Inferior parietal cortex (tissue), 1 donor: ENCODE results near the gene KNG1.
"Not testable (repeated sequence)": the region's sequence is repeated elsewhere in the genome, so short reads cannot be mapped to it uniquely, and the experiment has no call there.

Experiments used
- DNase-seq: peaks from one replicate; pipeline ENCODE4 v3.0.0-alpha.2; 2016; ENCODE audit errors: extremely low spot score

Gene KNG1

DNA sequence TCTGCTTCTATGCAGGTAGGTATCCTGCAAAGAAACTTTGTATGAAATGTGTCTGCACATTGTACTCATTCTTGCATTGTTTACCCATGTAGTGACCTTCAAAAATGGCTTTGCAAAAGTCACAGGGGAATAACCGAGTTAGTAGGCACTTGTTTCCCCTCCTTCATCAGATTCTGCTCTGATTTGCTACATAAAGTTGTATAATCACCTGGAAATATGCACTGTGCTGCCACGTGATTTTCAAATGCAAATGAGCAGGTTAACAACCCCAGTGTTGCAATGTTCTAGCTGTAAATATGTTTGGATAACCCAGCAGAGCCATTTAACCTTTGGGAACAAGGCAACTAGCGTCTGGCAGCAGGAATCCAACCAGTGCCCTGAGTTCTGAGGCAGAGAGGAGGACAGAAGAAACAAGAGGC lies at the start of gene KNG1:
Gene KNG1, plus strand, starts transcription at position 321 of the 419 bp plus-strand sequence. CDS start 184 bp downstream, outside the sequence.
- no peak for DNase-seq

DNA sequence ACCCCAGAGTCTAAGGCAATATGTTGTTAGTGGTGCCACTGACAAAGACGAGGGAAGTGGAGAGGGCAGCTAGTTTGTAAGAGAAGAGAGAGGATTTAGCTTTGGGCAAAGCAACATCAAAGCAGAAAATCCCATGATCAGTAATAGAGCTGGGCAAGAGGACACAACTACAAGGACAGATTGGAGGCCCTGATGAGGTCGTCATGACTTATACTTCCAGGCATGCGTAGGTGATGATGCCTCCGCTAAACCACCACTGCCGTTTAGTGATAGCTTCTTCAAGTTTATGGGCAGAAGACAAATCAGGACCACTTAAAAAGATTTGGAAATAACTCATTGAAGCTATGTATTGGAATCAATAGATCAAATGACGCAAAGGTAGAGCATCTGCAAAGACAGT lies 48.7 kb upstream of the KNG1 start:
- no peak for DNase-seq

DNA sequence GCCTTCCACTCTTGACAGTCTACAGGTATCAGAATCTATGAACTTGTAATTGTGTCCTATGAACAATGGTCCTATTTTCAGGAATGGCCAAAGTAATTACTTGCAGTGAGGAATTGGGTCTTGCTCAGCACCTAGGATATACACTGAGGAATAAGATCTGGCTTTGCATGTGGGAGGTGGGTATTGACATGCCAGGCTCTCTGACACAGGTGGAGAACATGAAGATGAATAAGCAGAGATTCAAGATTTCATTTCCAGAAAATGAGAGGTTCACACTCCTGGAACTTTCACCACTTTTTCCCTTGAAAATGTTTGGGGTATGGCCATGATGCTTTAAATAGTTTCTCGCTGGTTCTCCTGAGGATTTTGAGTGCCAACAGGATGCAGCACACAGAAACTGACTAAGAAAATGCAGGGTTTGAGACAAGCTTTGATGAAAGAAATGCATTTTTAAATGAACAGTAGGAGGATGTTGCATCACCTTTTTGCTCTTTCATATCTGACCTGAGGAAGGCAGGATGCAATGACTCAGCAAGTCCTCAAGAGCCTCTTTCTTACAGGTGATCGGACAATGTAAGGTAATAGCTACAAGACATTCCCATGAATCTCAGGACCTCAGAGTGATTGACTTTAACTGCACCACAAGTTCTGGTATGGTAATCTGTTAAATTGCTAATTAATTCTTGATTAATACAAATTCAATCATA lies 47.6 kb upstream of the KNG1 start:
- no peak for DNase-seq

DNA sequence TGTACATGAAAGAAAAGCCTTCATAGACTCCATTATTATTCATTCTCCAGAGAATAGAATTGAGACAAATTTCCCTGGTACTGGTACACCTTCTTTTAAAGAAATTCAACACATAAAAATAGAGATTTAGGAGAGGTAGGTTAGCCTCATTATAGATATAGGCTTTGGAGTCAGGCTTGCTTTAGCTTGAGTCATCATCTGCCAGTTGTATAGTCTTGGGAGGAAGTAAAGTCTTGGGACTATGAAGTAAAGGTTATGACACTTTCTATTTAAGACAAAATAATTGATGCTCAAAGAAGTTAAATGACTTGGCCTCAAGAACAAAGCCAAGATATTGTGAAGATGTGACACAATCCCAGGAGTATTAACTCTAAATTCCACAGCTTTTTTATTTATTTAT lies 47.0 kb upstream of the KNG1 start:
- no peak for DNase-seq

DNA sequence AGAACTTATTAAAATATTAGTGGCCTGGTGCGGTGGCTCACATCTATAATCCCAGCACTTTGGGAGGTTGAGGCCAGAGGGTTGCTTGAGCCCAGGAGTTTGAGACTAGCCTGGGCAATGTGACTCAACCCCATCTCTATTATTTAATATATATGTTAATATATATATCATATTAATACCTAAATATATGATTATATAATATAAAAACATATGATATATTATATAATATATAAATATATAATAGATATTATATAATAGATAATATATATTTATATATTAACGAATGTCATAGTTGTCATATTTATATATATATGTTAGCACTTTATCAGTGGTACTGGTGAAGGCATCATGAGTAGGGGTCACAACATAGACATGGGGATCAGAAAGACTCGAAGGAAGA lies 46.1 kb upstream of the KNG1 start:
- DNase-seq = no peak

DNA sequence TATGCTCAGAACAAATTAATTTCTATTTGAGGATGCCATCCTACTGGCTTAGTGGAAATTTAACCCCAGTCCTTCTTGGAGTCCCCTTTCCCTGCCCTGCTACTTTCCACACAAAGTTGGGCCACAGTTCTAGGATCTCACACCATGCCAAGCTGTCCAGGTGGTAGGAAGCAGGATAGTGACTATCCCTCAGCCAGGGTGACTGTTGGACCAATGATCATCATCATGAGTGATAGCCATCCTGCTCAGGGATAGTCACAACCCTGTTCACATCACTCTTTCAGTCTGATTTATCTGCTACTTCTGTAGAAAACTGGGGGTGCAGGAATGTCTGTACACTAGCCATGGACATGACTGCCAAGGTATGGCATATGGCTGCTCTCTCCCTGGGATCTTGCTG lies 38.6 kb upstream of the KNG1 start:
- no peak for DNase-seq

DNA sequence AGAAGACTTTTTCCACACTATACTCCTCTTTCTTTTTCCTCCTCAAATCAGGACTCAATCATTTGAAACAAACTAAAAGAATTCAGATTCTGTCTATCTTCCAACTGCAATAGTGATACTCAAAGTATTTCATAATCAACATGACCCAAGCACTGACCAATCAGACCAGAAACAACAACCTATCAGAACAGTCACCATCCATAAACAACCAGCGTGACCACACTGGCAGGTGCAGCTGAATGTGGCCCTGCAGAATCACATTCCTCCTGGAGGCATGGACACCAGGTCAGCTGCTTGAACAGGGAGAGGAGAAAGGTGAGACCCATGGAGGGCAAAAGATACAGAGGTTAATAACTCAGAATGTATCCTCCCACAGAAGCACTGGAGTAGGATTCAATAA lies 38.0 kb upstream of the KNG1 start:
- no peak for DNase-seq

DNA sequence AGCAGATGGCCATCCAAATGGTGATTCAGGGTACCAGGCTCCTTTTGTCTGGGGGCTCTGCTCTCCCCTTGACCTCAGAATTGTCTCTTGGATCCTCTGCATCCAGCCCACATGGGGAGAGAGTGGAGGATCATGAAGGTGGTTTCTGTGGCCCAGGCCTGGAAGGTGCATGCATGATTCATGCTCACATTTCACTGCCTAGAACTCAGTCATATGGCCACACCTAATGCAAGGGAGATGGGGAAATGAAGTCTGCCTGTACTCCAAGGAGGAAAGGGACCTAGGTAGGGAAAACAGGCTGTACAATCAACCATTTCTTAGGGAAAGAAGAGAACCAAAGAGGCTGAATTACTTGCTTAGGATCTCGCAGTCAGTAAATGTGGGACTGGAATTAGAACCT lies 36.3 kb upstream of the KNG1 start:
- no peak for DNase-seq

DNA sequence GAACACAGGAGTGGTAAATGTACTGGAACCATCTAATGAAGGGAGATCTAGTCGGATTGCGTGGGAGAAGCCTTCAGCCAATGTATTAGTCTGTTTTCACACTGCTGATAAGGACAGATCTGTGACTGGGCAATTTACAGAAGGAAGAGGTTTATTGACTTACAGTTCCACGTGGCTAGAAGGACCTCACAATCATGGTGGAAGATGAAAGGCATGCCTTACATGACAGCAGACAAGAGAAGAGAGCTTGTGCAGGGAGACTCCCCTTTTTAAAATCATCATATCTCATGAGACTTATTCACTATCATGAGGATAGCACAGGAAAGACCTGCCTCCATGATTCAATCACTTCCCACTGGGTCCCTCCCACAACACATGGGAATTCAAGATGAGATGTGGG lies 34.3 kb upstream of the KNG1 start:
- DNase-seq = no peak

DNA sequence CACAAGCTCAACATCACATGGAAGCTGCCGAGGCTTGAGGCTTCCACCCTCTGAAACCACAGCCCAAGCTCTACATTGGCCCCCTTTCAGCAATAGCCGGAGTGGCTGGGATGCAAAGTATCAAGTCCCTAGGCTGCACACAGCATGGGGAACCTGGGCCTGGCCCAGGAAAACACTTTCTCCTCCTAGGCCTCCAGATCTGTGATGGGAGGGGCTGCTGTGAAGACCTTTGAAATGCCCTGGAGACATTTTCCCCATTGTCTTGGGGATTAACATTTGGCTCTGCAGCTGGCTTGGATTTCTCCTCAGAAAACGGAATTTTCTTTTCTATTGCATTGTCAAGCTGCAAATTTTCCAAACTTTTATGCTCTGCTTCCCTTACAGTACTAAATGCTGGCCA lies 33.2 kb upstream of the KNG1 start:
- no peak for DNase-seq

DNA sequence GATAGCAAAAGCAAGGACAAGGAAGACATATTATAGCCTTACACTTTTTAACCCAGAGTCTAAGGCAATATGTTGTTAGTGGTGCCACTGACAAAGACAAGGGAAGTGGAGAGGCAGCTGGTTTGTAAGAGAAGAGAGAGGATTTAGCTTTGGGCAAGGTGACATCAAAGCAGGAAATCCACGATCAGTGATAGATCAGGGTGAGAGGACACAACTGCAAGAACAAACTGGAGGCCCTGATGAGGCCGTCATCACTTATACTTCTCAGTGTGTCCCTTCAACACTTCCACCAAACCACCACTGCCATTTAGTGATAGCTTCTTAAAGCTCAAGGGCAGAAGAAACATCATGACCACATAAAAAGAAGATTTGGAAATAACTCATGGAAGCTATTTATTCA lies 30.7 kb upstream of the KNG1 start:
- not testable (repeated sequence) for DNase-seq

DNA sequence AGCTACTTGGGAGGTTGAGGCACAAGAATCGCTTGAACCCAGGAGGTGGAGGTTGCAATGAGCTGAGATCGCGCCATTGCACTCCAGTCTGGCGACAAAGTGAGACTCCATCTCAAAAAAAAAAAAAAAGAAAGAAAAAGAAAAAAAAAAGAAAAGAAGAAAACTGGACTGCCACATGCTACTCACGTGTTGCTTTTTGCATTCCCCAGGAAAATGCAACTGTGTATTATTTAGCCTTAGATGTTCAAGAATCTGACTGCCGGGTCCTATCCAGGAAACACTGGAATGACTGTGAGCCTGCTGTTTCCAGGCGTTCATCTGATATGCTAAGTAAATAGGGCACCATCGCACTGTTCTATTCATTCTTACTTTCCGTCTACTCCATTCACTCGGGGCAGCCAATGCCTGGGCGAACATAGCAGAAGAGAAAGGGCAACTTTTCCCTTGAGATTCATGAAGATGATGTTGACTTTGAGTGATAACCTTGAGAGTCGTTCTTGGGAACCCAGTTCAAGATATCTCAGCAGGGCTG lies 30.0 kb upstream of the KNG1 start:
- DNase-seq = no peak

DNA sequence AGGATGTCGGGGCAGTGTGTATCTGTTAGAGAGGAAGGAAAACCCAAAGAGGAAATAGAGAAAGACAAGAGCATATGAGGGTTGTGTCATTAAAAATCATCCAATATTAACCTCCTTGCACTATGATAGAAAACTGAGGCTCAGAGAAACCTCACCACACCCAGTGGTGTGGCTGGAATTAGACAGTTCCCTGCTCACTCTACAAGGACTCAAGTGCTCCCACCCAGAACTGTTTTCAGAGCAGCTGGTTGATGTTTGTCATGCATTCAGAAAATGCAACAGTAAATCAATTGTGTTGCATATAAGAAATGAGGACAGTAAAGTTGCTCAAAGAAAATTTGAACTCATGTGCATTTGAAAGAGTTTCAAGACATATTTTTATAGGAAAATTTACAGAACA lies 26.9 kb upstream of the KNG1 start:
- DNase-seq = not testable (repeated sequence)

DNA sequence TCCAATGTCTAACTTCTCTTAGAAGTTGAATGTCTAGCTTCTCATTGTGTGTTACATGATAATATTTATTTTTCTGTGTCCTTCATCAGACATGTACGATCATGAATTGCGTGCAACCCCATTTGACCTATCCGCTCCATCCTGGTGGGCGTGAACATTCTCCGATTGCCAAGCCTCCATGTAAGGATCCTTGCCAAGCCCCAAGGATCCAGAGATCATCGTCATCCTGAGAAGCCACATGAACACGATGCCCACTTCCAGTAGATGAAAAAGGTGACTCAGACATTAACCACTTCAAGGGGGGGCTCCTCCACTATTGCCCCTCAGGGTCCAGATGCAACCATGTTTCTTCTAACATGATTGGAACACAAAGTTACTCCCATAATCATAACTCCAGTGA lies 25.5 kb upstream of the KNG1 start:
- DNase-seq = no peak

DNA sequence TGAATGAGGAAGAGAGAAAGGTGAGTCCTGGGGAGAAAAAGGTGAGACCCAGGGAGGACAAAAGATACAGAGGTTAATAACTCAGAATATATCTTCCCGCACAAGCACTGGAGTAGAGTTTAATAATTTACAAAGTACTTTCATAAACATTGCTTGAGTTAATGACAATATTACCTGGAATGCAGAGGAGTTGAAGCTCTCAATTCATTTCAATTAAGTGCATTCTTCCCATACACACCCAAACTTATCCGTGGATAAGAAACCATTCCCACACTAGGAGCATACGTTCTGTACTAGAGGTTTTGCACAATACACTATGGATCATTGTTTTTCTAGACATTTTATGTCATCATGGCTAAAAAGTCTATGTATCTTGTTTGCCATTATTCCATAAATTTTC lies 23.3 kb upstream of the KNG1 start:
- no peak for DNase-seq

DNA sequence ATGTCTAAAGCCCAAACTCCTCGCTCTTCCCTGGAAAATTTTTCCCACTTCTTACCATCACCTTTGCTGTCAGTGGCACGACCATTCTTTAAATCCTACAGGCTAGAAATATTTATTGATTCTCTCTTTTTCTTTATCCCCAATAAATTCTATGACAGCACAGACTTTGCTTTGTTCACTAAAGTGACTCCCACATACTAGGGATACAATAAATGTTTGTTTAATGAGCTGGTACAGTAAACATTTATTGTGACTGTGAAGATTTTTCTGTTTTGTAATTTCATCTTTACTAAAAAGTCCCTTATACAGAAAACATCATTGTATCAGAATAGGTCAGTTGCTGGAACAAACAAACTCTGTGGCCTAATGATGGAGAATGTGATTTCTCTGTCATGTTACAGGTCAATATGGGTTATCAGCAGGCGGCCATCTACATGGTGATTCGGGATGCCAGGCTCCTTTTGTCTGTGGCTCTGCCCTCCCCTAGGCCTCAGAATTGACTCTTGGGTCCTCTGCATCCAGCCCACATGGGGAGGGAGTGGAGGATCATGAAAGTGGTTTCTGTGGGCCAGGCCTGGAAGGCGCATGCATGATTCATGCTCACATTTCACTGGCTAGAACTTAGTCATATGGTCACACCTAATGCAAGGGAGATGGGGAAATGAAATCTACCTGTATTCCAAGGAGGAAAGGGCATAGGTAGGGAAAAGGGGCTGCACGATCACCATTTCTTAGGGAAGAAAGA lies 22.7 kb upstream of the KNG1 start:
- DNase-seq = no peak

DNA sequence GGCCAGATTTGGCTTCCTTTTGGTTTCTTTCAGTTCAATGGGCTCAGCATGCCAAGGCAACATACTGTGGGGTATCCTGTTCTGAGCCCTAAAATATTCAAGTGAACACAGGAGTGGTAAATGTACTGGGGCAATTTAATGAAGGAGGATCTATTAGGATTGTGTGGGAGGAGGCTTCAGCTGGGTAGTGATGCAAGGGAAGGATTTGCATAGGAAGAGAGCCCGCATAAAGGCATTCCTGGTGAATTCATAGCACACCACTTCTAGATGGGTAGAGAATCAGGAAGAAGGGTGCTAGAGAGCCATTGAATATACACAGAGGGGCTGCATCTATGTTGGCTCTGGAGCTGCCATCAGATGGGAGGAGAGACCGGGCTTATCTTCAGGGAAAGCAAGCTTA lies 20.6 kb upstream of the KNG1 start:
- no peak for DNase-seq

DNA sequence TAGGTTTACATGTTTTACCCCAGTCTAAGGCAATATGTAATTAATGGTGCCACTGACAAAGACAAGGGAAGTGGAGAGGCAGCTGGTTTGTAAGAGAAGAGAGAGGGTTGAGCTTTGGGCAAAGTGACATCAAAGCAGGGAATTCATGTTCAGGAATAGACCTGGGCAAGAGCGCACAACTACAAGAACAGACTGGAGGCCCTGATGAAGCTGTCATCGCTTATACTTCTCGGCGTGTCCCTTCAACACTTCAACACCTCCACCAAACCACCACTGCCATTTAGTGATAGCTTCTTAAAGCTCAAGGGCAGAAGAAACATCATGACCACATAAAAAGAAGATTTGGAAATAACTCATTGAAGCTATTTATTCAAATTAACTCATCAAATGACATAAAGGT lies 19.6 kb upstream of the KNG1 start:
- DNase-seq = no peak

DNA sequence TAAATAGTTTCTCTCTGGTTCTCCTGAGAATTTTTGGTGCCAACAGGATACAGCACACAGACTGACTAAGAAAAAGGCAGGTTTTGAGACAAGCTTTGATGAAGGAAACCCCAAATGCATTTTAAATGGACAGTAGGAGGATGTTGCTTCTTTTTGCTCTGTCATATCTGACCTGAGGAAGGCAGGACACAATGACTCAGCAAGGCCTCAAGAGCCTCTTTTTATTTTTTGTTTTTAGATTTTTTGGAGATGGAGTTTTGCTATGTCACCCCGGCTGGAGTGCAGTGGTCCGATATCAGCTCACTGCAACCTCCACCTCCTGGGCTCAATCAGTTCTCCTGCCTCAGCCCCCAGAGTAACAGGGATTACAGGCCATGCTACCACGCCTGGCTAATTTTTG lies 16.9 kb upstream of the KNG1 start:
- DNase-seq = no peak

DNA sequence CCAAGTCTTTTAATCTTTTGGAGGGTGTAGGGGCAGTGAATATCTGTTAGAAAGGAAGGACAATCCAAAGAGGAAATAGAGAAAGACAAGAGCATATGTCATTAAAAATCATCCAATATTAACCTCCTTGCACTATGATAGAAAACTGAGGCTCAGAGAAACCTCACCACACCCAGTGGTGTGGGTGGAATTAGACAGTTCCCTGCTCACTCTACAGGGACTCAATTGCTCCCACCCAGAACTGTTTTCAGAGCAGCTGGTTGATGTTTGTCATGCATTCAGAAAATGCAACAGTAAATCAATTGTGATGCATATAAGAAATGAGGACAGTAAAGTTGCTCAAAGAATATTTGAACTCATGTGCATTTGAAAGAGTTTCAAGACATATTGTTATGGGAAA lies 14.7 kb upstream of the KNG1 start:
- not testable (repeated sequence) for DNase-seq

DNA sequence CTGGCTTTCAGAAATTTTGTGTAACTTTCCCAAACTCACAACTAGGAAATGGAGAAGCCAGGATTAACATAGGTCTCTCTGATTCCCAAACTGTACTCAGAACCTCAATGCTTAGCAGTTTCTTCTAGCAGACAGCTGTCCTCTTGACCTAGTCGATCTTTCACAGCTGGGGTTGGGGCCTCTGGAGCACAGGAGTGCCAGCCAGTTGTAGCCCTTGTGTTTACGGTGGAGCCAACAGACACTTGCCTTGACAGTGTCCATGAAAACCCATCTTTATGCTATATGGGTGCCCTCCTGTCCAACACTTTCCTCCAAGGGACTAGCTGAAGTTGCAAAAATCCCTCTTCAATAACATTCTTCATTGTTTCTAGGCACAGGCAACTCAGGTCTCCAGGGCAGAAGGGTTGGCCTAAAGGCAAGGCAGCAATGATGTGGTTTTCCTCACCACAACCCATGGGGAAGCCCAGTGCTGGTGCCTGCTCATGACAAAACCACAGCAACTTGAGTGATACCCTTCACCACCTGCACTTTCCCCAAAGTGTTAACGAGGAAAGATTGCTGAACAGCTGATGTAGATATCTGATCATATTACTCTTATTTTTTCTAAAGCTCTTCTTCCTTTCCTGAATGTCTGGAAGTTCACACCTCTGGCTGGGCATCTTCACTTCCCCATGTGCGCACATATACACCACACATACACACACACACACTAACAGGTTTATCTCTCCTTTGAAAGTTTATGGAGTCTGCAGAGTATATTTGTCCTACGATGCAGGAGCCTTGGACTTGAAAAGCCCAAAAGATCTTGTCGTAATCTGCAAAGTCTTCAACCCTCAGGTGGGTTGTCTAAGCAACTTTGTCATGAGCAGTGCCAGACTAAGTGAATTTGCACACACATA lies 11.0 kb upstream of the KNG1 start:
- no peak for DNase-seq

DNA sequence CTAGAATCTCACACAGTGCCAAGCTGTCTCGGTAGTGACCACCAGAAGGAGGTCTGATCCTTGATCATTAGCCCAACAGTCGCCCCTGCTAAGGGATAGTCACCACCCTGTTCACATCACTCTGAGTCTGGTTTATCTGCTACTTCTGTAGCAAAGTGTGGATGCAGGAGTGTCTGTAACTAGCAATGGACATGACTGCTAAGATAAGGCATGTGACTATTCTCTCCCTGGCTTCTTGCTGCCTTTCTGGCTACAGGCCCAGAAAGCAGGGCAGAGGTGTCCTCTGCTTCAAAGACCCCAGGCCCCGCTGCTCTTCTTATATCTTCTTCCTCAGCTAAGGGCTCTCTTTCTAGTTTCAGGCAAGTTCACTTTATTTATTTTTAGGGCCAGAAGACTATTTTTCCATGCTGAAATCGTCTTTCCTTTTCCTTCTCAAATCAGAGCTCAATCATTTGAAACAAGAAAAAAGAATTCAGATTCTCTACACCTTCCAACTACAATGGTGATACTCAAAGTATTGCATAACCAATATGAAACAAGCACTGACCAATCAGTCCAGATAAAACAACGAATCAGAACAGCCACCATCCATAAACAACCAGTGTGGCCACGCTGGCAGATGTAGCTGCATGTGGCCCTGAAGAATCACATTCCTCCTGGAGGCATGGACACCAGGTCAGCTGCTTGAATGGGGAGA lies 8.0 kb upstream of the KNG1 start:
- no peak for DNase-seq
